Measurements from ENCODE around the gene TSPEAR.

TSPEAR gene

DNA sequence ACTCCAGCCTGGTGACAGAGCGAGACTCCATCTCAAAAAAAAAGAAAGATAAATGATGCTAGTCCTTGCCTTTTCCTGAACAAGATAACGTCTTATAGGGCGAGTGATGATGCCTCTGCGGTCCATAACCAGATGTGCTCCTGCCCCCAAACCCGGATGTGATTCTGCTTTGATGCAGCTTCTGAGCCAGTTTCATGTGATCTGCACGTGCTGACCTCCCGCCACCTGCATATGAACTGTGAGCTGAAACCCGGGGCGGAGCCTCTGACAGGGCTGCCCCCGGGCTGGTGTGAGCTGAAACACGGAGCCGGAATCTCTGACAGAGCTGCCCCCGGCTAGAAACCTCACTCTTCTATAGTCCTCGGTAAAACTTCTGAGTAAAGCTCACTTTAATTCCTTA, 58.2 kb downstream of the TSPEAR start:
- DNase-seq, result no peak
- no peaks in the 10 kb centered on the region for H3K9me3 ChIP-seq
- no peak overlapping the region for H3K4me3 ChIP-seq (ENCODE audit: low read depth, low read length)
- no peaks in the 10 kb centered on the region for H3K4me1 ChIP-seq
- no peaks in the 10 kb centered on the region for H3K36me3 ChIP-seq
- peaks cover 15% of the 10 kb centered on the region for H3K27me3 ChIP-seq
- TF ChIP-seq, protein P1, sequence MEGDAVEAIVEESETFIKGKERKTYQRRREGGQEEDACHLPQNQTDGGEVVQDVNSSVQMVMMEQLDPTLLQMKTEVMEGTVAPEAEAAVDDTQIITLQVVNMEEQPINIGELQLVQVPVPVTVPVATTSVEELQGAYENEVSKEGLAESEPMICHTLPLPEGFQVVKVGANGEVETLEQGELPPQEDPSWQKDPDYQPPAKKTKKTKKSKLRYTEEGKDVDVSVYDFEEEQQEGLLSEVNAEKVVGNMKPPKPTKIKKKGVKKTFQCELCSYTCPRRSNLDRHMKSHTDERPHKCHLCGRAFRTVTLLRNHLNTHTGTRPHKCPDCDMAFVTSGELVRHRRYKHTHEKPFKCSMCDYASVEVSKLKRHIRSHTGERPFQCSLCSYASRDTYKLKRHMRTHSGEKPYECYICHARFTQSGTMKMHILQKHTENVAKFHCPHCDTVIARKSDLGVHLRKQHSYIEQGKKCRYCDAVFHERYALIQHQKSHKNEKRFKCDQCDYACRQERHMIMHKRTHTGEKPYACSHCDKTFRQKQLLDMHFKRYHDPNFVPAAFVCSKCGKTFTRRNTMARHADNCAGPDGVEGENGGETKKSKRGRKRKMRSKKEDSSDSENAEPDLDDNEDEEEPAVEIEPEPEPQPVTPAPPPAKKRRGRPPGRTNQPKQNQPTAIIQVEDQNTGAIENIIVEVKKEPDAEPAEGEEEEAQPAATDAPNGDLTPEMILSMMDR (IDR thresholded peaks at IDR 0.05; ENCODE audit: low read depth, low read length), result no peak

DNA sequence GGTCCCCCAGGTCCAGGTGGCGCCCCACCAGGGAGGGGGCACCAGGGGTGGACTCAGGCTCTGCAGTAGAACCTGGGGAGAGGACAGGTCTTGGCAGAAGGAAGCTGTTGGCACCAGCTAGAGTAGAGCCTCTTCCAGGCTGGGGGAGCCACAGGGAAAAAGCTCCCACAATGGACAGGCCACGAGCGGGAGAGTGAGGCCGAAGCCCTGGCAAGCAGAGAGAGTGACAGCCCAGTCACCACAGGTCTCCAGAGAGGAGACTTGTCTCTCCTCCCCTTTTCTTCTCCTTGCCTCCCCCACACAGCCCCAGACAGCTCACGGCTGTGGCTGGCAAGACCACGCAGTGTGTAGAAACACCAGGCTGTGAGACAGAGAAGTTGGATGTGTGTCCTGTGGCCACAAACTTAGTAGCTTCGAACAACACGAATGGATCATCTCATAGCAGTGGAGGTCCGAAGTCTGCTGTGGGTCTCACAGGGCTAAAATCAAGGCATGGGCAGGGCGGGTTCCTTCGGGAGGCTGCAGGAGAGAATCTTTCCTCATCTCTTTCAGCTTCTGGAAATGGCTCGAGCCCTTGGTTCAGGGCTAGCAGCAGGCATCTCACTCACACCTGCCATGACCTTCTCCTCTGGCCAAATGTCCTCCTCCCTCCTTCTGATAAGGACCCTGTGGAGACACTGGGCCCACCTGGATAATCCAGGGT, 60.2 kb downstream of the TSPEAR start:
- H3K4me3 ChIP-seq (ENCODE audit: low read depth, low read length), result no peak overlapping the region
- H3K4me1 ChIP-seq, result no peaks in the 10 kb centered on the region
- TF ChIP-seq, protein P1 (IDR thresholded peaks at IDR 0.05; ENCODE audit: low read depth, low read length), result no peak
- peaks cover 14% of the 10 kb centered on the region for H3K27me3 ChIP-seq
- no peak for DNase-seq
- no peaks in the 10 kb centered on the region for H3K9me3 ChIP-seq
- no peaks in the 10 kb centered on the region for H3K36me3 ChIP-seq

- DNase-seq, result no peak
- no peaks in the 10 kb centered on the region for H3K36me3 ChIP-seq
- no peak overlapping the region for H3K4me3 ChIP-seq (ENCODE audit: low read depth, low read length)
- TF ChIP-seq, protein P1 (IDR thresholded peaks at IDR 0.05; ENCODE audit: low read depth, low read length), result no peak
- no peaks in the 10 kb centered on the region for H3K9me3 ChIP-seq
- H3K4me1 ChIP-seq, result no peaks in the 10 kb centered on the region
- H3K27me3 ChIP-seq, result peaks cover 14% of the 10 kb centered on the region
Measured at GRCh38 chr21:44650265-44650972, 61.0 kb downstream of the TSPEAR start.

DNA sequence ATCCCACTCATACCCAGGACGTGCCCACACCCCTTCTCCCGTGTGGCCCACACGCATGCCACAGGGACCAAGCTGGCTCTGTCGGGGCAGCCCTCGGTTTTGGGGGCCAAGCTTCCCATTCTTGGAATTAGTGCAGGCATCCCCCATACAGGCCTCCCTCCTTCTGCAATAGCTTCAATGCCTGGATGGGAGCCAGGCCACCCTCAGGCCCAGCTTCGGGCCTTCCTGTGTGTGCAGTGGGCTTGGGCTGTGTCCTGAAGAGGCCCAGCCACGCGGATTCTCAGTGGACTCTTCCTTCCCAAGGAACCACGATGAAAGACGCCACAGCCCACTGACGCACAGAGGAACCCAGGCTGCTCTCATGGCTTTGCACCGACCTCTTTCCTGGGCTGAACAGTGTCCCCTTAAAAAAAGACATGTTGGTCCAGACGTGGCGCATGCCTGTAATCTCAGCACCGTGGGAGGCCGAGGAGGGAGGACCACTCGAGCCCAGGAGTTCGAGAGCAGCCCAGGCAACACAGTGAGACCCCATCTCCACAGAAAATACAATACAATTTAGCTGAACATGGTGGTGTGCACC, 61.8 kb downstream of the TSPEAR start:
- H3K9me3 ChIP-seq, result no peaks in the 10 kb centered on the region
- H3K36me3 ChIP-seq, result no peaks in the 10 kb centered on the region
- H3K4me1 ChIP-seq, result no peaks in the 10 kb centered on the region
- peaks cover 14% of the 10 kb centered on the region for H3K27me3 ChIP-seq
- DNase-seq, result no peak
- H3K4me3 ChIP-seq (ENCODE audit: low read depth, low read length), result no peak overlapping the region
- TF ChIP-seq, protein P1 (IDR thresholded peaks at IDR 0.05; ENCODE audit: low read depth, low read length), result no peak

DNA sequence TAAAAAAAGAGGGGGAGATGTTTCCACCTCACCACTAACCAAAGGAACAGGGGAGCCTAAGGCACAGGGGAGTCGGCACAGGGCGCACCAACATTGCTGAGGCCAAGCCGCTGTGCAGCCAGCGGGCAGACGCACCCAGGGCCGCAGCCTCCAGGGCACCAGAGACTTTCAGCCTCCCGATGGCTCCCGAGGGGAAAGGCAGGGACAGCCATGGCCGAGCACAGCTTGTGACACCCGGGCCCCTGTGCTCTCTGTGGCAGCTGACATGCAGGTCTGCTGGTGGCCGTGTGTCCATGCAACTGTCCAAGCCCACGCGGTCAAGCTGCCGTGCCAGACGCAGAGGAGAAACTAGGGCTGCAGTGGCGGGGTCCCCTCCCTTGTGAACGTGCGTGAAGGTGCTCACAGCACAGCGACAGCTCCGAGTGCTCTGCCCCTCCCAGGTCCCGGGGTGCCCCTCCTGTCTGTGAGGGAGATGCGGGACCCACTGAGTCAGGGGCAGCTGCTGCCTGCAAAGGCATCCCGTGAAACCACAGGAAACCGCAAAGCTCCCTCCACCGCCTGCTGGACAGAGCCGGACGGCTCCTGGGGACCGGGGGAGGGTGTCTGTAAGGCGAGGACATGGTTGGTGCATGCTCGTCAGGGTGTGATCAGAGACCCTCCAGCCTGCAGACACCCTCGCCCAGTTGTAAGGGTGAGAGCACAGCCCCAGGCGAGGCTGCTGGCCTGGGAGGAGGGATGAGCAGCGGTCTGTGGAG, 62.6 kb downstream of the TSPEAR start:
- H3K36me3 ChIP-seq, result no peaks in the 10 kb centered on the region
- DNase-seq, result no peak
- H3K4me3 ChIP-seq (ENCODE audit: low read depth, low read length), result no peak overlapping the region
- no peaks in the 10 kb centered on the region for H3K4me1 ChIP-seq
- no peaks in the 10 kb centered on the region for H3K9me3 ChIP-seq
- TF ChIP-seq, protein P1 (IDR thresholded peaks at IDR 0.05; ENCODE audit: low read depth, low read length), result no peak
- peaks cover 14% of the 10 kb centered on the region for H3K27me3 ChIP-seq
